B cell (primary cell): ENCODE measurements around the gene TBC1D20.

Source experiments
- EZH2 ChIP-seq: IDR thresholded peaks from 2 replicates; pipeline ENCODE4 v1.6.1; 2012; ENCODE audit warnings: borderline replicate concordance, low read depth, mild to moderate bottlenecking, moderate library complexity, low read length; ENCODE audit not compliant: insufficient read depth, poor library complexity, severe bottlenecking
- TF ChIP-seq, protein P1 (sequence below): fragments of 200-600 bp; IDR thresholded peaks from one replicate; pipeline ENCODE4 v1.8.0; 2022; ENCODE audit warnings: antibody characterized with exemption, mild to moderate bottlenecking

DNA sequence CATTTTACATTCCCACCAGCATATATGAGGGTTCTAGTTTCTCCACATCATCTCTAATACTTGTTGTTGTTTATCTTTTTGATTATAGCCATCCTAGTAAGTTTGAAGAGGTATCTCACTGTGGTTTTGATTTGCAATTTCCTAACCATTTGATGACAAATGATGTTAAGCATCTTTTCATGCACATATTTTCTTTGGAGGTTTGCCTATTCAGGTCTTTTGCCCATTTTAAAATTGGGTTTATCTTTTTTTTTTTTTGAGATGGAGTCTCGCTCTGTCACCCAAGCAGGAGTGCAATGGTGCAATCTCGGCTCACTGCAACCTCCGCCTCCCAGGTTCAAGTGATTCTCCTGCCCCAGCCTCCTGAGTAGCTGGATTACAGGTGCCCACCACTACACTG, 50.3 kb downstream of the TBC1D20 start:
- no peak for TF ChIP-seq EZH2
- TF ChIP-seq, protein P1, sequence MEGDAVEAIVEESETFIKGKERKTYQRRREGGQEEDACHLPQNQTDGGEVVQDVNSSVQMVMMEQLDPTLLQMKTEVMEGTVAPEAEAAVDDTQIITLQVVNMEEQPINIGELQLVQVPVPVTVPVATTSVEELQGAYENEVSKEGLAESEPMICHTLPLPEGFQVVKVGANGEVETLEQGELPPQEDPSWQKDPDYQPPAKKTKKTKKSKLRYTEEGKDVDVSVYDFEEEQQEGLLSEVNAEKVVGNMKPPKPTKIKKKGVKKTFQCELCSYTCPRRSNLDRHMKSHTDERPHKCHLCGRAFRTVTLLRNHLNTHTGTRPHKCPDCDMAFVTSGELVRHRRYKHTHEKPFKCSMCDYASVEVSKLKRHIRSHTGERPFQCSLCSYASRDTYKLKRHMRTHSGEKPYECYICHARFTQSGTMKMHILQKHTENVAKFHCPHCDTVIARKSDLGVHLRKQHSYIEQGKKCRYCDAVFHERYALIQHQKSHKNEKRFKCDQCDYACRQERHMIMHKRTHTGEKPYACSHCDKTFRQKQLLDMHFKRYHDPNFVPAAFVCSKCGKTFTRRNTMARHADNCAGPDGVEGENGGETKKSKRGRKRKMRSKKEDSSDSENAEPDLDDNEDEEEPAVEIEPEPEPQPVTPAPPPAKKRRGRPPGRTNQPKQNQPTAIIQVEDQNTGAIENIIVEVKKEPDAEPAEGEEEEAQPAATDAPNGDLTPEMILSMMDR = no peak
